GM21423 (cell line): ENCODE data around the gene MAGI3.
A peak's percentile ranks its signal among the peaks of the same experiment; 100 is the strongest.

Experiments
- ATAC-seq: cut with Tn5 transposase; IDR thresholded peaks from one replicate; pipeline ENCODE4 v1.9.1; 2021; ENCODE audit warnings: mild to moderate bottlenecking, moderate library complexity; ENCODE audit not compliant: unreplicated experiment

MAGI3 gene

GRCh38 chr1:113389953-113390834, at the start of gene MAGI3:
Gene MAGI3, plus strand, starts transcription at chr1:113390515. Its CDS starts 519 bp downstream, at chr1:113391034.
- ATAC-seq = peak; percentile 99

GRCh38 chr1:113353580-113353979, 36.7 kb upstream of the MAGI3 start:
- no peak for ATAC-seq

GRCh38 chr1:113363935-113364334, 26.4 kb upstream of the MAGI3 start:
- ATAC-seq = no peak

- ATAC-seq = no peak
Observed at GRCh38 chr1:113369040-113369439, 21.3 kb upstream of the MAGI3 start.

GRCh38 chr1:113369699-113370098, 20.6 kb upstream of the MAGI3 start:
- ATAC-seq = no peak

GRCh38 chr1:113370868-113371267, 19.4 kb upstream of the MAGI3 start:
- no peak for ATAC-seq

- ATAC-seq = no peak
Observed at GRCh38 chr1:113372546-113372945, 17.8 kb upstream of the MAGI3 start.

GRCh38 chr1:113373644-113374043, 16.7 kb upstream of the MAGI3 start:
- ATAC-seq = no peak

GRCh38 chr1:113375878-113376277, 14.4 kb upstream of the MAGI3 start:
- ATAC-seq = no peak

- no peak for ATAC-seq
Observed at GRCh38 chr1:113380075-113380474, 10.2 kb upstream of the MAGI3 start.

GRCh38 chr1:113388017-113388620, 2.2 kb upstream of the MAGI3 start:
- ATAC-seq = no peak

GRCh38 chr1:113388621-113389358, 1.5 kb upstream of the MAGI3 start:
- ATAC-seq = no peak

GRCh38 chr1:113389359-113389952, 859 bp upstream of the MAGI3 start:
- no peak for ATAC-seq

GRCh38 chr1:113390871-113391648, 745 bp downstream of the MAGI3 start:
- ATAC-seq = no peak

- ATAC-seq = no peak
Observed at GRCh38 chr1:113391649-113392271, 1.4 kb downstream of the MAGI3 start.

- ATAC-seq = no peak
Observed at GRCh38 chr1:113392541-113393128, 2.3 kb downstream of the MAGI3 start.

- no peak for ATAC-seq
Observed at GRCh38 chr1:113394043-113394862, 3.9 kb downstream of the MAGI3 start.

GRCh38 chr1:113394863-113395259, 4.5 kb downstream of the MAGI3 start:
- ATAC-seq = no peak

GRCh38 chr1:113396102-113396501, 5.8 kb downstream of the MAGI3 start:
- ATAC-seq = no peak
